ENCODE results near the gene FKRP. TPM values are rescaled to one million over a fixed set of nuclear protein-coding genes. Genes with fewer than 3 reads are reported as not detected.

Gene FKRP
- total RNA-seq, 2 experiments from 2014 or later = 15.5 to 18.9 TPM

- Histone ChIP-seq H3K9me2 (ENCODE audit: insufficient read depth, low read length) (no peaks in the 10 kb centered on the region), H2AFZ (ENCODE audit: low read length) (no peak overlapping the region), H3K4me3 (ENCODE audit: low read depth, low read length, poor library complexity, severe bottlenecking) (peak overlapping the region; percentile 92)
Measured at GRCh38 chr19:46713781-46714443, 31.9 kb upstream of the FKRP start.

GRCh38 chr19:46714444-46715106, 31.3 kb upstream of the FKRP start:
- no peaks in the 10 kb centered on the region for H3K9me3 ChIP-seq (ENCODE audit: low read length)
- TSS peak; percentile 86 for BruUV-seq (replicated peaks)

More at GRCh38 chr19:46713781-46714443, 31.9 kb upstream of the FKRP start:
- POLR2A ChIA-PET = interaction anchor here (0.7 kb wide), 1 partner anchor 23 kb away, joined by 3 read pairs; no protein-coding TSS in a partner anchor
- H3K9me3 ChIP-seq (ENCODE audit: low read length) = no peaks in the 10 kb centered on the region
- H3K79me2 ChIP-seq (ENCODE audit: insufficient read depth, low read depth, low read length) = peaks cover 43% of the 10 kb centered on the region
- TF ChIP-seq EZH2phosphoT487 (IDR thresholded peaks at IDR 0.05; ENCODE audit: borderline replicate concordance, low read depth, low read length) (no peak), CTCF (conservative IDR thresholded peaks at IDR 0.05; ENCODE audit: low read length) (no peak)
- H4K20me1 ChIP-seq (ENCODE audit: insufficient read depth, low read length) = peaks cover 8% of the 10 kb centered on the region; the same call in 1 of the 2 replicates
- intact Hi-C loops (cut with micrococcal nuclease; ENCODE audit: unreplicated experiment) = no loop called here
- CTCF ChIA-PET (ENCODE audit: unreplicated experiment) = interaction anchor here (0.5 kb wide), 2 partner anchors 11 to 126 kb away, joined by 3 read pairs; no protein-coding TSS in a partner anchor
- H3K36me3 ChIP-seq (ENCODE audit: insufficient read depth, low read length) = peaks cover 59% of the 10 kb centered on the region
- peaks cover 33% of the 10 kb centered on the region for H3K4me1 ChIP-seq (ENCODE audit: insufficient read depth, low read length, poor library complexity, severe bottlenecking)
- no TSS peak for BruUV-seq (replicated peaks)
- H3K27ac ChIP-seq (ENCODE audit: low read depth, low read length, poor library complexity, severe bottlenecking) = peak overlapping the region; percentile 95
- peak overlapping the region; percentile 99 for H3K4me2 ChIP-seq (ENCODE audit: low read length)
- DNase-seq (ENCODE audit: low spot score) = peak; percentile 75

More at GRCh38 chr19:46714444-46715106, 31.3 kb upstream of the FKRP start:
- peaks cover 8% of the 10 kb centered on the region; the same call in 1 of the 2 replicates for H4K20me1 ChIP-seq (ENCODE audit: insufficient read depth, low read length)
- peak; percentile 87 for DNase-seq (ENCODE audit: low spot score)
- peak overlapping the region; percentile 99 for H3K4me2 ChIP-seq (ENCODE audit: low read length)
- H3K9me2 ChIP-seq (ENCODE audit: insufficient read depth, low read length) = no peaks in the 10 kb centered on the region
- H3K4me1 ChIP-seq (ENCODE audit: insufficient read depth, low read length, poor library complexity, severe bottlenecking) = peaks cover 40% of the 10 kb centered on the region
- peaks cover 53% of the 10 kb centered on the region for H3K36me3 ChIP-seq (ENCODE audit: insufficient read depth, low read length)
- H3K27ac ChIP-seq (ENCODE audit: low read depth, low read length, poor library complexity, severe bottlenecking) = peak overlapping the region; percentile 95
- intact Hi-C loops (cut with micrococcal nuclease; ENCODE audit: unreplicated experiment) = loop anchor here (5.0 kb wide), 1 partner anchor 73 kb away; the partner anchor contains the start of gene SLC1A5
- ChIA-PET CTCF (ENCODE audit: unreplicated experiment) (interaction anchor here (0.5 to 0.8 kb wide), 2 partner anchors 10 to 11 kb away, joined by 3 read pairs; no protein-coding TSS in a partner anchor), POLR2A (no interaction called here)
- H3K79me2 ChIP-seq (ENCODE audit: insufficient read depth, low read depth, low read length) = peaks cover 43% of the 10 kb centered on the region
- H3K4me3 ChIP-seq (ENCODE audit: low read depth, low read length, poor library complexity, severe bottlenecking) = peak overlapping the region; percentile 92
- no peak overlapping the region for H2AFZ ChIP-seq (ENCODE audit: low read length)
- no peak for TF ChIP-seq EZH2phosphoT487 (IDR thresholded peaks at IDR 0.05; ENCODE audit: borderline replicate concordance, low read depth, low read length)
- no peak for TF ChIP-seq CTCF (conservative IDR thresholded peaks at IDR 0.05; ENCODE audit: low read length)
